Parathyroid adenoma (tissue), 2 donors: ENCODE data around the gene BSPRY.

Experiments used
- H2AFZ ChIP-seq: fragments of 300-600 bp; sonication (generic); one replicate; pipeline ENCODE4 v1.7.0; 2017; ENCODE audit warnings: antibody characterized with exemption, mild to moderate bottlenecking
- H3K27ac ChIP-seq: fragments of 300-600 bp; sonication (generic); one replicate; pipeline ENCODE4 v1.7.0; 2017
- H3K27me3 ChIP-seq: fragments of 300-600 bp; sonication (generic); one replicate; pipeline ENCODE4 v1.7.0; 2017; ENCODE audit warnings: low read length; ENCODE audit not compliant: control insufficient read depth, insufficient read depth
- H3K36me3 ChIP-seq: fragments of 300-600 bp; sonication (generic); one replicate; pipeline ENCODE4 v1.7.0; 2017; ENCODE audit warnings: low read length; ENCODE audit not compliant: control insufficient read depth, insufficient read depth
- H3K4me1 ChIP-seq: fragments of 300-600 bp; sonication (generic); one replicate; pipeline ENCODE4 v1.7.0; 2017; ENCODE audit warnings: control low read depth
- H3K4me2 ChIP-seq: fragments of 300-600 bp; sonication (generic); one replicate; pipeline ENCODE4 v1.7.0; 2017; ENCODE audit warnings: low read length
- H3K4me3 ChIP-seq: fragments of 300-600 bp; sonication (generic); one replicate; pipeline ENCODE4 v1.7.0; 2017; ENCODE audit warnings: low read depth, low read length
- H3K79me2 ChIP-seq: fragments of 300-600 bp; sonication (generic); one replicate; pipeline ENCODE4 v1.7.0; 2017; ENCODE audit warnings: control low read depth
- H3K9ac ChIP-seq: fragments of 300-600 bp; sonication (generic); one replicate; pipeline ENCODE4 v1.7.0; 2017; ENCODE audit warnings: mild to moderate bottlenecking
- H3K9me3 ChIP-seq: fragments of 300-600 bp; sonication (generic); one replicate; pipeline ENCODE4 v1.7.0; 2017; ENCODE audit warnings: low read length; ENCODE audit not compliant: control insufficient read depth
- CTCF ChIP-seq: fragments of 300-600 bp; sonication (generic); IDR thresholded peaks from one replicate; pipeline ENCODE4 v1.7.0; 2017; ENCODE audit warnings: antibody characterized with exemption, mild to moderate bottlenecking
- donor health status: primary hyperparathyroidism.

Gene BSPRY

DNA sequence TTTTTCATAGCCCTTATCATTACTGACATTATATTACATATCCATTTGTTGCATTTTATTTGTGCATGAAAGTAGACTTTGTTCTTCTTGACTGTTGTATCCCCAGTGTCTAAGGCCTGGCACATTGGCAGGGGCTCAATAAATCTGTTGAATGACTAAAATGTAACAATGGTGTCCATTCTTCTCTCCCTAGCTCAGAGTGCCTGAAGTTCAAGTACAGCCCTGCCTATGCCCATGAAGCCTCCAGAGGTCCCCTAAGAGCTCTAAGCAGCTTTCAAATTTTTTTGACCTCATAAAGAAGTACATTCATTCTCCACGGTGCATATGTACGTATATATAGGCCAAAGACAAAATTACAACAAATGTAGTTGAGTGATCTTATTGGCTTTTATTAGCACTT is 4.2 kb upstream of the BSPRY start:
- H3K27me3 ChIP-seq = no peaks in the 10 kb centered on the region
- H3K4me1 ChIP-seq = peaks cover 22% of the 10 kb centered on the region
- no peak overlapping the region for H3K9ac ChIP-seq
- no peak for TF ChIP-seq CTCF
- no peak overlapping the region for H3K4me3 ChIP-seq
- H3K27ac ChIP-seq = no peak overlapping the region
- peaks cover 2% of the 10 kb centered on the region for H3K79me2 ChIP-seq
- H3K36me3 ChIP-seq = no peaks in the 10 kb centered on the region
- no peak overlapping the region for H3K4me2 ChIP-seq
- no peak overlapping the region for H2AFZ ChIP-seq
- H3K9me3 ChIP-seq = no peaks in the 10 kb centered on the region

GRCh38 chr9:113345671-113346070 is 3.7 kb upstream of the BSPRY start:
- H3K36me3 ChIP-seq = no peaks in the 10 kb centered on the region
- H3K4me1 ChIP-seq = peaks cover 20% of the 10 kb centered on the region
- H3K27me3 ChIP-seq = no peaks in the 10 kb centered on the region
- H3K4me2 ChIP-seq = no peak overlapping the region
- H3K79me2 ChIP-seq = peaks cover 2% of the 10 kb centered on the region
- H3K27ac ChIP-seq = peak overlapping the region; percentile 59
- H3K9ac ChIP-seq = no peak overlapping the region
- H3K9me3 ChIP-seq = no peaks in the 10 kb centered on the region
- TF ChIP-seq CTCF = no peak
- H3K4me3 ChIP-seq = no peak overlapping the region
- no peak overlapping the region for H2AFZ ChIP-seq

DNA sequence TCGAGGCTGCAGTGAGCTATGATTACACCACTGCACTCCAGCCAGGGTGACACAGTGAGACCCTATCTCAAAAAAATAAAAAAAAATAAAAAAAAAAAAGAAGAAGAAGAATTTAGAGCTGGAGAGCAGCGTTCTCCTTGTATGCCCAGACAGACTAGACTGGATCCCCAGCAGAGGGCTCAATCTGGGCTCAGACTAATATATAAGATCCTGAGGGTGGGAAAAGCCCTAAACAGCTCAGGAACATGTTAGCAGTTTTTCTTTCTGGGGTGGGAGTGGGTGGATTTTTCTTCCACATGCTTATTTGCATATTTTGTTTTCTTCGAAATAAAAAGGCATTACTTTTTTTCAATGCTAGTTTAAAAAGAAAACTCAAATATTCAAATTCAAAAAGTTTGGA is 904 bp upstream of the BSPRY start:
- H3K4me1 ChIP-seq = peaks cover 13% of the 10 kb centered on the region
- no peak overlapping the region for H3K4me2 ChIP-seq
- H3K36me3 ChIP-seq = no peaks in the 10 kb centered on the region
- H3K27ac ChIP-seq = no peak overlapping the region
- no peak for TF ChIP-seq CTCF
- H3K27me3 ChIP-seq = no peaks in the 10 kb centered on the region
- H3K79me2 ChIP-seq = peaks cover 14% of the 10 kb centered on the region
- H3K9me3 ChIP-seq = no peaks in the 10 kb centered on the region
- H3K4me3 ChIP-seq = no peak overlapping the region
- H2AFZ ChIP-seq = no peak overlapping the region
- H3K9ac ChIP-seq = no peak overlapping the region

DNA sequence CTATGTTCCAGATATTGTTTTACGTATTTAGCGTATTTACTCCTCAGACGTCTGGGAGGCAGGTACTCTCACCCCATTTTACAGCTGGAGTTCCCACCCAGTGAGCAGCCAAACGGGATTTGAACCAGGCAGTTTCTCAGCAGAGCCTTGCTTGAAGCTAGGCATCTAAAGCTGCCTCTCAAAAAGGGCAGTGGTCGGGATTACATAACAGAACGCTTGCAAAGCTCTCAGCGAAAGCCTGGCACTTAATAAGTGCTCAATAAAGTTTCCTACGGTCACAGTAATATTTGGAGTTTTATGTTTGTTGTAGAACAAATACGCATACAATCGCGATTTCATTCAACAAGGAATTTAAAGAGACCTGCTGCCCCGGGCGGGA is 286 bp upstream of the BSPRY start:
- H3K79me2 ChIP-seq = peaks cover 14% of the 10 kb centered on the region
- H3K4me2 ChIP-seq = peak overlapping the region; percentile 74
- H3K9me3 ChIP-seq = no peaks in the 10 kb centered on the region
- H3K27ac ChIP-seq = peak overlapping the region; percentile 71
- peaks cover 12% of the 10 kb centered on the region for H3K4me1 ChIP-seq
- no peaks in the 10 kb centered on the region for H3K36me3 ChIP-seq
- H2AFZ ChIP-seq = peak overlapping the region; percentile 53
- no peaks in the 10 kb centered on the region for H3K27me3 ChIP-seq
- peak overlapping the region; percentile 46 for H3K4me3 ChIP-seq
- no peak overlapping the region for H3K9ac ChIP-seq
- no peak for TF ChIP-seq CTCF

DNA sequence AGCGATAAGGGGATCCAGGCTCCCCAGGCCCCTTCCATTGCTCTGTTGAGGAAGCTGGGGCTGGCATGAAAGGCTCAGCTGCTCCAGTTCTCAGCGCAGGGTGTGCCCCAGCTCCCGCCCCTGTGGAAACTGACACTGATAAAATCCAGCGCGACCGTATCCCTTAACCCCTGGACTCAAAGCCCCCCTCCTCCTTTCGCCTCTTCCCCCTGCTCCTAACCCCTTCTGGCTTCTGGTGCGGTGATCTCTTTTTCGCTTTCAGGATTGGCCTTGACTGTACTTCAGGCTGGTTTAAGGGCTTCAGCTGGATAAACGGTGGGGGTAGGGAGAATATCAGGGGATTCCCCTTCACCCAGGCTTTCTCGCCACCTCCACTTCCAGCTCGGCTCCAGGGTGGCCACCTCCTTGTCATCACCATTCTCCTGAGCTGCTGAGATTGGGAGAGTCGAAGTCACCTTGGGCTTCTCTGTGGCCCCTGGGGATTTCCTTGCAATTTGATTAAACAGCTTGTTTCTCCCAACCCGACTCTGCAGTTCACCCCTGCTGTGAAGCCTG is 843 bp downstream of the BSPRY start:
- H3K4me2 ChIP-seq = peak overlapping the region; percentile 85
- H3K9ac ChIP-seq = no peak overlapping the region
- peaks cover 15% of the 10 kb centered on the region for H3K4me1 ChIP-seq
- H3K36me3 ChIP-seq = no peaks in the 10 kb centered on the region
- no peak overlapping the region for H2AFZ ChIP-seq
- H3K9me3 ChIP-seq = no peaks in the 10 kb centered on the region
- H3K27me3 ChIP-seq = no peaks in the 10 kb centered on the region
- H3K27ac ChIP-seq = peak overlapping the region; percentile 85
- peaks cover 14% of the 10 kb centered on the region for H3K79me2 ChIP-seq
- peak overlapping the region; percentile 89 for H3K4me3 ChIP-seq
- TF ChIP-seq CTCF = no peak
